ENCODE measurements around the gene ADK. TPM values are rescaled to one million over a fixed set of nuclear protein-coding genes. Genes with fewer than 3 reads are reported as not detected.

Gene ADK
- total and polyA plus RNA-seq, 2 of the 4 experiments (the other 2 are of a cell fraction), result 30.6 to 40.9 TPM

DNA sequence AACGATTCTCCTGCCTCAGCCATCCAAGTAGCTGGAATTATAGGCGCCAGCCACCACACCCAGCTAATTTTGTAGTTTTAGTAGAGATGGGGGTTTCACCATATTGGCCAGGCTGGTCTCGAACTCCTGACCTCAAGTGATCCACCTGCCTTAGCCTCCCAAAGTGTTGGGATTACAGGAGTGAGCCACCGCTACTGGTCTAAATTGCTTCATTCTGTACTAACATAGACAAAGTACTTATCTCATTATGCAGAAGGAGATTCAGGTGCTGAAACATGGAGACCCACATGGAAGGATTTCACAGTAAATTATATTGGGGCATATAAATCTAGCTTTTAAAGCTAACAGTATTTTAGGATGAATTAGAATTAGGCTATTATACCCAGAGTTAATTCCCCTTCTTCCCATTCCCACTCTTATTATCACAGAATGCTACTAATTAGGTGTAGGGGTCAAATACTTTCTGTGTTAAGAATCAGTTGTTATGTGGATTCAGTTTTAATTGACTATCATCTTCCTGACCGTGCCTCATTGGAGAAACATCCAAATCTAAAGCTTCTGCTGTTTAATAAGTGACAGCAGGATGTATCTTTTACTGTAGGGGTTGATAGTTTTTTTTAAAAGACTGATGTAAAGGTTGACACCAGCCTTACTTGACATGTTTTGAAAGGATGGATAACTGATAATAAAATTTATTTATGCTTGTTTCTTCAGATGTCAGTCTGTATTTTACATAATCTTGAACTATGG is 27.2 kb downstream of the ADK start:
- in situ Hi-C loops (cut with MboI; ENCODE audit: low sequenced_read_pairs) (no loop called here), intact Hi-C loops (cut with micrococcal nuclease) (no loop called here), dilution Hi-C loops (cut with HindIII; ENCODE audit: low sequenced_read_pairs, unreplicated experiment) (no loop called here)
- H2BK20ac ChIP-seq (ENCODE audit: low read depth, low read length), result no peak overlapping the region
- no peak overlapping the region for H2AFZ ChIP-seq (replicated peaks; ENCODE audit: low read length, poor library complexity)
- H3K4me1 ChIP-seq (ENCODE audit: control insufficient read depth, insufficient read depth, low read length), result no peaks in the 10 kb centered on the region; the same call in 1 of the 2 replicates
- H3K23ac ChIP-seq (ENCODE audit: low read depth, low read length), result peak overlapping the region; percentile 26; the same call in 1 of the 2 replicates
- ChIA-PET CTCF (no interaction called here), POLR2A (ENCODE audit: unreplicated experiment) (no interaction called here)
- WGBS, 2 experiments (ENCODE audit: extremely low coverage in 2 of 2, insufficient read length in 1 of 2), result no CpG with 5 or more reads among the region's 5 CpGs
- DNase-seq (no peak), ATAC-seq (ENCODE audit: low read depth) (no peak)
- no peak overlapping the region for H3K18ac ChIP-seq (ENCODE audit: low read depth, low read length)
- no peak overlapping the region for H3K4me2 ChIP-seq (ENCODE audit: low read depth, low read length)
- H2BK15ac ChIP-seq (ENCODE audit: low read depth, low read length), result no peak overlapping the region
- no peak overlapping the region for H4K91ac ChIP-seq (ENCODE audit: insufficient read depth, low read depth, low read length)
- no peak overlapping the region for H2BK120ac ChIP-seq (ENCODE audit: low read depth, low read length)
- H4K20me1 ChIP-seq (ENCODE audit: insufficient read depth, low read length), result no peaks in the 10 kb centered on the region
- H3K14ac ChIP-seq (replicated peaks; ENCODE audit: low read depth, low read length), result no peak overlapping the region
- no peaks in the 10 kb centered on the region for H3K27me3 ChIP-seq (ENCODE audit: control insufficient read depth, insufficient read depth, low read length)
- no peak overlapping the region for H3K4ac ChIP-seq (ENCODE audit: low read depth, low read length)
- H3K4me3 ChIP-seq (ENCODE audit: insufficient read depth, low read depth, low read length), result no peak overlapping the region
- no peak overlapping the region for H3K56ac ChIP-seq (ENCODE audit: extremely low read depth, insufficient read depth, low read length)
- H3K9me1 ChIP-seq (ENCODE audit: insufficient read depth, low read length), result peaks cover 8% of the 10 kb centered on the region
- no peak overlapping the region for H2BK5ac ChIP-seq (ENCODE audit: low read depth, low read length, poor library complexity, severe bottlenecking)
- H3K9ac ChIP-seq (ENCODE audit: low read depth, low read length), result no peak overlapping the region
- H4K8ac ChIP-seq (ENCODE audit: low read depth in 2 of 2, low read length in 2 of 2), result no peak overlapping the region
- no TSS peak for BruUV-seq (replicated peaks)
- H3K9me3 ChIP-seq (ENCODE audit: control insufficient read depth, insufficient read depth, low read length), result no peaks in the 10 kb centered on the region
- TF ChIP-seq MAFK (IDR thresholded peaks at IDR 0.05; ENCODE audit: low read depth, low read length) (no peak), CHD1 (IDR thresholded peaks at IDR 0.05; ENCODE audit: low read depth, low read length) (no peak), MAZ (IDR thresholded peaks at IDR 0.05; ENCODE audit: borderline replicate concordance, low read depth, low read length) (no peak)
- TF ChIP-seq, protein P1, sequence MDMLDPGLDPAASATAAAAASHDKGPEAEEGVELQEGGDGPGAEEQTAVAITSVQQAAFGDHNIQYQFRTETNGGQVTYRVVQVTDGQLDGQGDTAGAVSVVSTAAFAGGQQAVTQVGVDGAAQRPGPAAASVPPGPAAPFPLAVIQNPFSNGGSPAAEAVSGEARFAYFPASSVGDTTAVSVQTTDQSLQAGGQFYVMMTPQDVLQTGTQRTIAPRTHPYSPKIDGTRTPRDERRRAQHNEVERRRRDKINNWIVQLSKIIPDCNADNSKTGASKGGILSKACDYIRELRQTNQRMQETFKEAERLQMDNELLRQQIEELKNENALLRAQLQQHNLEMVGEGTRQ (IDR thresholded peaks at IDR 0.05; ENCODE audit: low read depth, low read length), result no peak
- TF ChIP-seq, protein P2, sequence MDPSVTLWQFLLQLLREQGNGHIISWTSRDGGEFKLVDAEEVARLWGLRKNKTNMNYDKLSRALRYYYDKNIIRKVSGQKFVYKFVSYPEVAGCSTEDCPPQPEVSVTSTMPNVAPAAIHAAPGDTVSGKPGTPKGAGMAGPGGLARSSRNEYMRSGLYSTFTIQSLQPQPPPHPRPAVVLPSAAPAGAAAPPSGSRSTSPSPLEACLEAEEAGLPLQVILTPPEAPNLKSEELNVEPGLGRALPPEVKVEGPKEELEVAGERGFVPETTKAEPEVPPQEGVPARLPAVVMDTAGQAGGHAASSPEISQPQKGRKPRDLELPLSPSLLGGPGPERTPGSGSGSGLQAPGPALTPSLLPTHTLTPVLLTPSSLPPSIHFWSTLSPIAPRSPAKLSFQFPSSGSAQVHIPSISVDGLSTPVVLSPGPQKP (IDR thresholded peaks at IDR 0.05; ENCODE audit: borderline replicate concordance, low read depth, low read length), result no peak
- no peak overlapping the region for H3K27ac ChIP-seq (ENCODE audit: insufficient read depth, low read length)
- H2AK5ac ChIP-seq (ENCODE audit: low read depth, low read length), result no peak overlapping the region
- H3K79me1 ChIP-seq (ENCODE audit: low read depth in 1 of 2, low read length in 2 of 2), result peaks cover 15 to 55% of the 10 kb centered on the region in 2 experiments
- H2AK9ac ChIP-seq (replicated peaks; ENCODE audit: low read depth, low read length, poor library complexity), result no peak overlapping the region
- H3K36me3 ChIP-seq (ENCODE audit: control insufficient read depth, insufficient read depth, low read length), result no peaks in the 10 kb centered on the region
- H4K5ac ChIP-seq (ENCODE audit: low read depth, low read length), result no peak overlapping the region

Measured in IMR-90 (cell line).